Natural killer cell treated with Interleukin-12 subunit alpha and Interleukin-12 subunit beta and Interleukin-15 and Interleukin-18, amount 100 ng/mL, for 72 hours (primary cell): ENCODE data around the gene RBBP8NL. TPM values are rescaled to one million over a fixed set of nuclear protein-coding genes. Genes with fewer than 3 reads are reported as not detected.

Experiments used
- ATAC-seq, 2 donors: fragments of 150-1000 bp; cut with Tn5 transposase in 1 of 2; sonication (Bioruptor Pico), chemical (Tn5 transposase) in 1 of 2; 2 replicates each; pipeline ENCODE4 v1.10.0; 2021
- DNase-seq: peaks from one replicate; pipeline ENCODE4 v3.0.0; 2022; ENCODE audit warnings: low spot score
- H3K27ac Mint-ChIP-seq, 2 donors: 1 replicate in 1 of 2; 2 replicates in 1 of 2; pipeline ENCODE4 v1.8.0; 2022; ENCODE audit warnings: mixed read lengths in 2 of 2, mild to moderate bottlenecking in 1 of 2, moderate library complexity in 1 of 2
- H3K27me3 Mint-ChIP-seq, 2 donors: 1 replicate in 1 of 2; 2 replicates in 1 of 2; pipeline ENCODE4 v1.8.0; 2022; ENCODE audit warnings: mixed read lengths in 2 of 2
- H3K36me3 Mint-ChIP-seq: one replicate; pipeline ENCODE4 v1.8.0; 2022; ENCODE audit warnings: mixed read lengths
- H3K4me1 Mint-ChIP-seq, 2 donors: 1 replicate in 1 of 2; 2 replicates in 1 of 2; pipeline ENCODE4 v1.8.0; 2022; ENCODE audit warnings: low read depth in 2 of 2, mixed read lengths in 2 of 2, mild to moderate bottlenecking in 1 of 2
- H3K4me3 Mint-ChIP-seq: one replicate; pipeline ENCODE4 v1.8.0; 2022; ENCODE audit warnings: mixed read lengths
- H3K9me3 Mint-ChIP-seq: 2 replicates; pipeline ENCODE4 v1.8.0; 2022; ENCODE audit warnings: mixed read lengths
- total RNA-seq, 2 donors: library from RNA; stranded (reverse); gene quantifications; one replicate each; pipeline ENCODE4 v1.2.3, GENCODE V29; 2022

The RBBP8NL gene
- total RNA-seq, 2 donors from 2014 or later: not detected

- DNase-seq (no peak), ATAC-seq (no peak)
- Mint-ChIP-seq H3K4me1 (peaks cover 35 to 45% of the 10 kb centered on the region in 2 donors), H3K9me3 (no peaks in the 10 kb centered on the region), H3K4me3 (peak overlapping the region; percentile 93), H3K27me3 (no peaks in the 10 kb centered on the region), H3K27ac (peak overlapping the region; percentile 33 to 77), H3K36me3 (peaks cover 19% of the 10 kb centered on the region)
These were observed 38.3 kb downstream of the RBBP8NL start for GRCh38 chr20:62388839-62389600.

- no peak for DNase-seq
- Mint-ChIP-seq H3K4me1 (peaks cover 38 to 49% of the 10 kb centered on the region in 2 donors), H3K27ac (peak overlapping the region; percentile 77 to 88), H3K27me3 (no peaks in the 10 kb centered on the region), H3K4me3 (peak overlapping the region; percentile 93), H3K9me3 (no peaks in the 10 kb centered on the region), H3K36me3 (peaks cover 19% of the 10 kb centered on the region)
- no peak for ATAC-seq
These were observed 39.3 kb downstream of the RBBP8NL start for GRCh38 chr20:62387933-62388635.

- Mint-ChIP-seq H3K4me1 (peaks cover 42 to 49% of the 10 kb centered on the region in 2 donors), H3K27ac (peak overlapping the region; percentile 77 to 88)
- ATAC-seq: no peak
These were observed 40.0 kb downstream of the RBBP8NL start for GRCh38 chr20:62387219-62387913.

GRCh38 chr20:62386383-62387218, 40.7 kb downstream of the RBBP8NL start, which contains the start of gene RPS21:
Gene RPS21, plus strand, starts transcription at chr20:62387103. Its CDS starts 236 bp downstream, at chr20:62387339.
- ATAC-seq (peak; percentile 95 to 98), DNase-seq (peak; percentile 95)
- Mint-ChIP-seq H3K4me1 (peaks cover 47 to 57% of the 10 kb centered on the region in 2 donors), H3K9me3 (peaks cover 5% of the 10 kb centered on the region), H3K27ac (peak within 1 kb of the TSS; percentile 77 to 88), H3K4me3 (peak within 1 kb of the TSS; percentile 93), H3K27me3 (no peaks in the 10 kb centered on the region), H3K36me3 (peaks cover 27% of the 10 kb centered on the region)

More at GRCh38 chr20:62387219-62387913, 40.0 kb downstream of the RBBP8NL start:
- Mint-ChIP-seq H3K9me3 (no peaks in the 10 kb centered on the region), H3K36me3 (peaks cover 19% of the 10 kb centered on the region), H3K27me3 (no peaks in the 10 kb centered on the region), H3K4me3 (peak overlapping the region; percentile 93)
- DNase-seq: no peak

GRCh38 chr20:62382306-62383198, 44.8 kb downstream of the RBBP8NL start:
- peaks cover 10% of the 10 kb centered on the region for H3K36me3 Mint-ChIP-seq
- ATAC-seq: peak; percentile 59 to 68
- H3K27ac Mint-ChIP-seq: no peak overlapping the region
- DNase-seq: peak; percentile 74
- peaks cover 5% of the 10 kb centered on the region for H3K9me3 Mint-ChIP-seq
- peaks cover 24 to 31% of the 10 kb centered on the region in 2 donors for H3K4me1 Mint-ChIP-seq
- no peak overlapping the region for H3K4me3 Mint-ChIP-seq
- no peaks in the 10 kb centered on the region for H3K27me3 Mint-ChIP-seq

GRCh38 chr20:62381842-62382241, 45.5 kb downstream of the RBBP8NL start:
- Mint-ChIP-seq H3K4me1 (peaks cover 23 to 27% of the 10 kb centered on the region in 2 donors), H3K36me3 (peaks cover 9% of the 10 kb centered on the region), H3K9me3 (peaks cover 5% of the 10 kb centered on the region), H3K27me3 (no peaks in the 10 kb centered on the region), H3K4me3 (no peak overlapping the region), H3K27ac (no peak overlapping the region)
- DNase-seq: no peak
- no peak for ATAC-seq

GRCh38 chr20:62381202-62381797, 46.0 kb downstream of the RBBP8NL start:
- peaks cover 5% of the 10 kb centered on the region for H3K9me3 Mint-ChIP-seq
- no peak for ATAC-seq
- no peak for DNase-seq
- no peak overlapping the region for H3K27ac Mint-ChIP-seq
- H3K36me3 Mint-ChIP-seq: peaks cover 9% of the 10 kb centered on the region
- peaks cover 23 to 27% of the 10 kb centered on the region in 2 donors for H3K4me1 Mint-ChIP-seq
- no peaks in the 10 kb centered on the region for H3K27me3 Mint-ChIP-seq
- H3K4me3 Mint-ChIP-seq: no peak overlapping the region

GRCh38 chr20:62378215-62378614, 49.1 kb downstream of the RBBP8NL start:
- Mint-ChIP-seq H3K27ac (no peak overlapping the region), H3K4me3 (no peak overlapping the region), H3K4me1 (peaks cover 8 to 9% of the 10 kb centered on the region in 2 donors), H3K36me3 (peaks cover 9% of the 10 kb centered on the region), H3K27me3 (peaks cover under 1 to 5% of the 10 kb centered on the region in 2 donors), H3K9me3 (peaks cover 5% of the 10 kb centered on the region)
- DNase-seq: no peak
- no peak for ATAC-seq

GRCh38 chr20:62377615-62378178, 49.6 kb downstream of the RBBP8NL start:
- Mint-ChIP-seq H3K9me3 (peaks cover 5% of the 10 kb centered on the region), H3K4me1 (peaks cover 7 to 8% of the 10 kb centered on the region in 2 donors), H3K4me3 (no peak overlapping the region), H3K36me3 (peaks cover 9% of the 10 kb centered on the region), H3K27ac (no peak overlapping the region), H3K27me3 (peaks cover 6 to 10% of the 10 kb centered on the region in 2 donors)
- ATAC-seq (peak in 1 of 2 donors; percentile 17), DNase-seq (no peak)

- H3K4me3 Mint-ChIP-seq: no peak overlapping the region
- peaks cover 4% of the 10 kb centered on the region for H3K9me3 Mint-ChIP-seq
- DNase-seq (no peak), ATAC-seq (no peak)
- no peak overlapping the region for H3K27ac Mint-ChIP-seq
- H3K27me3 Mint-ChIP-seq: peaks cover 8 to 10% of the 10 kb centered on the region in 2 donors
- peaks cover 4 to 5% of the 10 kb centered on the region in 2 donors for H3K4me1 Mint-ChIP-seq
- H3K36me3 Mint-ChIP-seq: peaks cover 6% of the 10 kb centered on the region
These were observed 50.3 kb downstream of the RBBP8NL start for GRCh38 chr20:62377064-62377461.

GRCh38 chr20:62376112-62377063, 51.0 kb downstream of the RBBP8NL start:
- H3K27me3 Mint-ChIP-seq: peaks cover 8 to 10% of the 10 kb centered on the region in 2 donors
- no peaks in the 10 kb centered on the region for H3K9me3 Mint-ChIP-seq
- DNase-seq: no peak
- no peak overlapping the region for H3K27ac Mint-ChIP-seq
- no peaks in the 10 kb centered on the region for H3K36me3 Mint-ChIP-seq
- no peak overlapping the region for H3K4me3 Mint-ChIP-seq
- ATAC-seq: no peak
- H3K4me1 Mint-ChIP-seq: no peaks in the 10 kb centered on the region
